HG03571 (cell line): ENCODE measurements around the gene MAFF.

Source experiments
- ATAC-seq: cut with Tn5 transposase; IDR thresholded peaks from one replicate; pipeline ENCODE4 v1.9.1; 2021; ENCODE audit not compliant: unreplicated experiment

MAFF gene

GRCh38 chr22:38246046-38246658 lies 44.4 kb downstream of the MAFF start:
- ATAC-seq: no peak

DNA sequence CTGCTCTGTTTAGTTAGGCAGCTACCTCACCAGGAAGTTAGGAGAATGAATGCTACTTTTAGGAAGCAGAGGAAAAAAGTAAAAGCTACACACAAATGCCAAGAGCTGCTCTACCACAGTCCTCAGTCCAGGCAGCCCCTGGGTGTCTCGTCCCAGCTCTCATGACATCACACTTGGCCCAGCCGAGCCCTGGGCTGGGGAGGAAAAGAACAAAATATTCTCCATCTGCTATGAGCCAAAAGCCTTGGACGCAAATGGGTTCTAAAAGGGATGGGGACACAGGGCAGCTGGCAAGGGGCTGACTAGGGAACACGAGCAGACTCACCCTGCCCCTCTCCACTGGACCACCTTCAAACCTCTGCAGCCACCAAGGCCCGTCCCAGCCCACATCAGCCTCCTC lies 44.9 kb downstream of the MAFF start:
- ATAC-seq: no peak

DNA sequence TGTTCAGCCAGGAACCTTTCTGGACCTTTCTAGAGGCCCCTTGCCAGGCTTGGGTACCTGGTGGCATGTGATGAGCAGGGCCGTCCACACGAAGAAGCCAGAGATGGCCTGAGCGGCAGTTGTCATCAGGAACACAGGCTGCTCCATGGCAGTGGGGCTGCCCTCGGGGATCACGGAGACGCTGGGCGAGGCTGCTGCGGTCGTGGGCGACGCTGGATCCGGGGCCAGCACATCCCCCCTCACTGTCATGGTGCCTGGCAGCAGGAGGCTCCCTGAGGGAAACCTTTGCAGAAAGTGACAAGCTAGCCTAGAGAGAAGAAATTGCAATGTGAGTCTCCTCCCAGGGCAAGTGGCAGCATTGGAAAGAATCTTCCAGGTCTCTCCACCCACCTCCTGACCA lies 45.9 kb downstream of the MAFF start:
- no peak for ATAC-seq

- no peak for ATAC-seq
Measured at GRCh38 chr22:38248280-38248679, 46.5 kb downstream of the MAFF start.

DNA sequence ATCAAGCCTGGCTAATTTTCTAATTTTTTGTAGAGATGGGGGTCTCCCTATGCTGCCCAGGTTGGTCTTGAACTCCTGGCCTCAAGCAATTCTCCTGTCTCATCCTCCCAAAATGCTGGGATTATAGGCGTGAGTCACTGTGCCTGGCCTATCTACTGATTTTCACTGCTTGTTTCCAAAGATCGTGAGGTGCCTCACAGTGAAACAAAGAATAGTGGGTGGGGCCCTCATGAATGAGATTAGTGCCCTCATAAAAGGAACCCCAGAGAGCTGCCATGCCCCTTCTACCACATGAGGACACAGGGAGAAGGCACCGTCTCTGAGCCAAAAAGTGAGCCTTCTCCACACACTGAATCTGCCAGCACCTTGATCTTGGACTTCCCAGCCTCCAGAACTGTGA lies 47.5 kb downstream of the MAFF start:
- no peak for ATAC-seq

GRCh38 chr22:38249803-38250642 lies 48.2 kb downstream of the MAFF start:
- no peak for ATAC-seq

DNA sequence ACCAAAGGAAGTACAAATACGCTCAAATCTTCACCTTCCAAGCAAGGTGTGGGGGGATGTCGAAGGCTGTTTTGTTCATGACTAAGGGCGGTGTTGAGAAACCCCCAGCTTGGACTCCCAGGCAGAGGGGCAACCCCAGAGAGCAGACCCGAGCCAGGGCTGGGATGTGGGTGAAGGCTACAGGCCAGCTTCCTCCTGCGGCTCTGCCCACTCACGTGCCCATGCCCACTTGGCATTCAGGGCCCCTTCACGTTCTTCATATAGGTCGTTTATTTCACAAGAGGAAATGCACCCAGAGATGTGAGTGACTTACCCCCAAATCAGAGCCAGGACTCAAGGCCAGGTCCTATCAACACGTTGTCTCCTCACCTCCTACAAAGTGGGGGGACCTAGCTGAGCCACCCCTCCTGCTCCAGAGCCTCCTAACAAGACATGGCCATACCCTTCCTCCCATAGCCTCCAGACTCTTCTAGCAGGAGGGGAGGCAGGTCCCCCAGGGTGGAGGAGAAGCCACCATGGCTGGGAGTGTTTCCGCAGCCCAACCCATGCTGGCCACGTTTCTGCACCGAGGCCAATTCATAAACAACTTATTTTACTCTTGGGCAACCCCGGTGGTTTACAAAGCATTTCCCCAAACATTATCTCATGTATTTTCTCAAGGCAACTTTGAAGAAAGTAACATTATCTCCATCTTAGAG lies 49.0 kb downstream of the MAFF start:
- no peak for ATAC-seq

- no peak for ATAC-seq
Measured at GRCh38 chr22:38251341-38251692, 49.5 kb downstream of the MAFF start.

GRCh38 chr22:38255697-38256096 lies 53.9 kb downstream of the MAFF start:
- no peak for ATAC-seq

GRCh38 chr22:38257181-38257580 lies 55.4 kb downstream of the MAFF start:
- no peak for ATAC-seq

DNA sequence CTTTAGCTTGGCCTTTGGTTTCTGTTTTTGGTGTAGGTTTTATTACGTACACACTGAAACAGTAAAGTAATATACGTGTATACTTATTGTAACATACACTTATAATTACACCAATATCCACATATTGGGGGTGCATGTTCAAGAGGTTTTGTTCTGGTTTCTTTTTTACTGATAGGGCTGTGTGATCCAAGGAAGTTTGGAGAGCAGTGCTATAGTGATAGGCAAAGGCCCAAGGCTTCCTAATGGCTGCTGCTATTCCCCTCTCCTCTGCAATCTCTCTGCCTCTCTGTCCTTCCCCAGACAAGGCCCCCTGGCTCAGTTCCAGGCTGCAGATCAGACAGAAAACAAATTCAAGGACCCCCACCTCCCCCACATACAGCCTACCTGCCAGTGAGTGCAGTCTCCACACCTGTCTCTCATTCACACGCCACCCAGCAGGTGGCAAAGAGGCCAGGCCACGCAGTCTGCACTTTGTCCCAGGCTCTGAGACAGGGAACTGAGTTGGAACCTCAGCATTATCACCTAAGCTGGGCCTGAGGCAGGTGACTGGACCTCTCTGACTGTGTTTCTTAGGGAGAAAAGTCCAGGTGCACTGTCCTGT lies 56.0 kb downstream of the MAFF start:
- no peak for ATAC-seq

DNA sequence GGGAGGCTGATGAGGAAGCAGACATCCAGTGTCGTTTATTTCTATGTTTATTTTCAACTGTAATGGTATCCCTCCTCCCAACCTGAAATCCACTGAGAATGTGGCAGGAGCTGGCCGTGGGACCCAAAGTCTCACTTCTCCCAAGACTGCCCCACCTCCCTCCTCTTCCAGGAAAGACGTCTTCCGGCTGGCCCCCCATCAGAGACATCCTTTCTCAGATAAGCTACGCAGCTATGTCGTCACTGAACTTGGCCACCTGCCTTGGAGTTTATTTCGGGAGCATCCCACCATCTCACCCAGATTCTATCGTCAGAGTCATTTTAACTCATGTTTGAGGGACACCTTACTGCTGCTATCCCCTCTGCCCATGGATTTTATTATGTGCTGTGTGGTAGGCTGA lies 57.1 kb downstream of the MAFF start:
- ATAC-seq: no peak

DNA sequence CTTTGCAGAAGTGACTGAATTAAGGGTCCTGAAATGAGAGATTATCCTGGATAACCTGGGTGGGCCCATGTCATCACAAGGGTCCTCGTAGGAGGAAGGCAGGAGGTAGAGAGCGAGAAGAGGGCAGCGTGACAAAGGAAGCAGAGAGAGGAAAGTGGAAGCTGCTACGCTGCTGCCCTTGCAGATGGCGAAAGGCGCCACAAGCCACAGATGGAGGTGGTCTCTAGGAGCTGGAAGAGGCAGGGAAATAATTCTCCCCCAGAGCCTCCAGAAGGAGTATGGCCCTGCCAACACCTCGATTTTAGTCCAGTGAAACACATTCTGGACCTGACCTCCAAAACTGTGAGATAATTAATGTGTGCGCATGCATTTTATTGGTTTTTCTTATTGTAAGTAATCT lies 57.6 kb downstream of the MAFF start:
- ATAC-seq: no peak

GRCh38 chr22:38260761-38261681 lies 59.2 kb downstream of the MAFF start:
- no peak for ATAC-seq

DNA sequence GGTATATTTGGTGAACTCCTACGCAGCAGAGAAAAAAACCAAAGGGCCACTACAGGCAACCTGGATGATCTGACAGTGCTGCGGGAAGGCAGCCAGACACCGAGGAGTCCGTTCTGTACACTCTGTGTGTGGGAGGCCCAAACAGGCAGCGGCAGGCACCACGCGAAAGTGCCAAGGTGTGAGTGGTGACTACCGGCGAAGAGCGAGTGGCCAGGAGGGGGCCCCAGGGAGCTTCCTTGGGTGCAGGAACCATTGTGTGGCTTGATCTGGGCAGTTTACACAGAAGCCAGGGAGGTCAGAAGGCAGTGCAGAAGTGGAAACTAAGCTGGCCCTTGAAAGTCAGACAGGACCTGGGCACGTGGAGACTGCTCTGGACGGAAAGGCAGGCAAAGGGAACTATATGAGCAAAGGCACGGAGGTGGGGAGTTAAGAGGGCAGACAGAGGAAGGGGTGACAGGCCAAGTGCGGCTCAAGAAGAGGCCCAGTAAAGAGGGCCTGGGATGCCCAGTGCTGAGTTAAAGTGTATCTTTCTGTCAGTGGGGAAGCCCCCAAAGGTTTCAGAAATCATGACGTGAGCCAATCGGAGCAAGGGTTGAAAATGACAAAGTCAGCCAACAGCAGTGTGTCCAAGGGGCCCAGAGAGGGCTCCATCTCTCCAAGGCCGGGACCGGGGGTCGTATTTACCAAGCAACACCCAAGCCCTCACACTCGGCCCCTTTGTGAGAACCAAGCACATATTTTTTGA lies 60.4 kb downstream of the MAFF start:
- ATAC-seq: no peak

GRCh38 chr22:38264322-38264843 lies 62.6 kb downstream of the MAFF start:
- ATAC-seq: no peak
